HL-60 (cell line): ENCODE measurements around the gene NR5A2.

ENCODE experiments used
- CTCF ChIP-seq: IDR thresholded peaks from one replicate; pipeline ENCODE4 v1.5.1; 2011; ENCODE audit warnings: low read length, control low read depth, inconsistent platforms; ENCODE audit not compliant: insufficient read depth
- GABPA ChIP-seq: IDR thresholded peaks from 2 replicates; pipeline ENCODE4 v1.6.1; 2012; ENCODE audit warnings: low read depth
- POLR2AphosphoS5 ChIP-seq: IDR thresholded peaks from 2 replicates; pipeline ENCODE4 v1.6.1; 2012; ENCODE audit warnings: low read depth
- REST ChIP-seq: IDR thresholded peaks from 2 replicates; pipeline ENCODE4 v1.6.1; 2012; ENCODE audit warnings: low read depth; ENCODE audit not compliant: insufficient replicate concordance
- SPI1 ChIP-seq: IDR thresholded peaks from 2 replicates; pipeline ENCODE4 v1.6.1; 2012; ENCODE audit warnings: low read depth, mild to moderate bottlenecking, borderline replicate concordance

GRCh38 chr1:200090252-200091159 is 63.0 kb downstream of the NR5A2 start:
- TF ChIP-seq REST (no peak), CTCF (no peak), GABPA (no peak), POLR2AphosphoS5 (no peak), SPI1 (no peak)
